WTC11 (cell line): Measurements from ENCODE around the gene MYMX.

Experiments
- ZBTB21 ChIP-seq: sonication (generic); formaldehyde crosslinking; IDR thresholded peaks from 2 replicates; pipeline ENCODE4 v1.8.1; 2023; ENCODE audit warnings: mild to moderate bottlenecking, missing genetic modification reagents, borderline replicate concordance
- ZNF317 ChIP-seq: sonication (generic); formaldehyde crosslinking; IDR thresholded peaks from 2 replicates; pipeline ENCODE4 v1.8.1; 2023; ENCODE audit warnings: low read depth, mild to moderate bottlenecking, moderate library complexity, missing genetic modification reagents, borderline replicate concordance

DNA sequence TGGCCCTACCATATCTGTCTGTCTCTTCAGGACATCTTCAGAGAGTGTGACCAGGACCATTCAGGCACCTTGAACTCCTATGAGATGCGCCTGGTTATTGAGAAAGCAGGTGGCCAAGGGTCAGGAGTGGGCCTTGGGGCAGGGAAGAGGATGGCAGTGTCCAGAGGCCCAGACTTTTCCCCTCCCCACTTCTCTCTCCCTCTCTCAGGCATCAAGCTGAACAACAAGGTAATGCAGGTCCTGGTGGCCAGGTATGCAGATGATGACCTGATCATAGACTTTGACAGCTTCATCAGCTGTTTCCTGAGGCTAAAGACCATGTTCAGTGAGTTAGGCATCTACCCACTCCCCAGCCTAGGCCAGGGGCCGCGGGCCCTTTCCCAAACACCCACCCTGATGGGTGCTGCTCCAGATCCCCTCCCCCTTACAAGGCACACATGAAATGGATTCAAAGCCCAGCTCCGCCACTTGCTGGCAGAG, 33.8 kb upstream of the MYMX start:
- TF ChIP-seq ZBTB21: no peak
- no peak for TF ChIP-seq ZNF317 (CRISPR knock-in tag)
